ENCODE data around the gene HSPB3.
"Not testable (repeated sequence)": the region's sequence is repeated elsewhere in the genome, so short reads cannot be mapped to it uniquely, and the experiment has no call there.

HSPB3 gene

DNA sequence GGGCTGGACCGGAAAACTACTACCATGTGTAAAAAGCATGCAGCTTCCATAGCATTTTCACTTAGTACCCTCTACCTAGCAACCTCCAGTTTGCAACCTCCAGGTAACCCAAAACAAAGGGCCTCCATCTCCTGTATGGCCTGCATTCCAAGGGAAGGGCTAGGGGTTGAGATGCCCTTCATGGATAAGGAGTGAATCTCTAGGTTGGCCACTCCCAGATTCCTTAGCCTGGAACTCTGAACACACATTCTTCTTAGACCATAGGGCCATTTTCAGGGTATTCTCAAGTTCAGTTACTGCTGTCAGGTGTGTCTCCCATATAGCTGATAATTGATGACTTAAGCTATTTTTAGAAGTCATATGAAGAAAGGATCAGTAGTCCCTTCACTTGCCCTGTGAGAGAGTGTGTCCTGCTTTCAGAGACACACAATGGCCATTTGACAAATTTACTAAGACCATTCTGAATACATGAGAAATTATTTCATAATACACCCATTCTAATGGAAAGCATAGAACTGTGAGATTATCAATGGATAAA, 22.5 kb downstream of the HSPB3 start:
- Mint-ChIP-seq H3K27me3 (peaks cover 28% of the 10 kb centered on the region), H3K27ac (no peak overlapping the region), H3K4me1 (no peaks in the 10 kb centered on the region), H3K9me3 (no peaks in the 10 kb centered on the region), H3K4me3 (no peak overlapping the region)
- no peak for DNase-seq
- ATAC-seq, result no peak

DNA sequence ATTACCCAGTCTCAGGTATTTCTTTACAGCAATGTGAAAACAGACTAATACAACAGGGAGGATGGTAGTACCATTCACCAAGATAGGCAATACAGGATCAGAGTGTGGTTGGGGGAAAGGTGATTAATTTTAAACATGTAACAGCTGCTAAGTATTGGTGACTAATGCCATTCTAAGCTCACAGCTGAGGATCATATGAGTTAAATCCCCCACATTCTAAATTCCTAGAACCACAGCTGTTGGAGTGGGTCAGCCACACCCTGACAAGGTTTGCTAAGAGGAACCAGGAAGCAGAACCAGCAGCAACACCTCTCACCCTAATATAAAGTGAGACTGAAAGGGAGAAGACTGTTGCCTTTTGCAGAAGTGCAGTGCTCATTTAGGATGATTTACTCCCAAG, 24.8 kb downstream of the HSPB3 start:
- H3K4me1 Mint-ChIP-seq, result no peaks in the 10 kb centered on the region
- H3K4me3 Mint-ChIP-seq, result no peak overlapping the region
- peaks cover 34% of the 10 kb centered on the region for H3K27me3 Mint-ChIP-seq
- DNase-seq (no peak), ATAC-seq (no peak)
- no peaks in the 10 kb centered on the region for H3K9me3 Mint-ChIP-seq
- H3K27ac Mint-ChIP-seq, result no peak overlapping the region

DNA sequence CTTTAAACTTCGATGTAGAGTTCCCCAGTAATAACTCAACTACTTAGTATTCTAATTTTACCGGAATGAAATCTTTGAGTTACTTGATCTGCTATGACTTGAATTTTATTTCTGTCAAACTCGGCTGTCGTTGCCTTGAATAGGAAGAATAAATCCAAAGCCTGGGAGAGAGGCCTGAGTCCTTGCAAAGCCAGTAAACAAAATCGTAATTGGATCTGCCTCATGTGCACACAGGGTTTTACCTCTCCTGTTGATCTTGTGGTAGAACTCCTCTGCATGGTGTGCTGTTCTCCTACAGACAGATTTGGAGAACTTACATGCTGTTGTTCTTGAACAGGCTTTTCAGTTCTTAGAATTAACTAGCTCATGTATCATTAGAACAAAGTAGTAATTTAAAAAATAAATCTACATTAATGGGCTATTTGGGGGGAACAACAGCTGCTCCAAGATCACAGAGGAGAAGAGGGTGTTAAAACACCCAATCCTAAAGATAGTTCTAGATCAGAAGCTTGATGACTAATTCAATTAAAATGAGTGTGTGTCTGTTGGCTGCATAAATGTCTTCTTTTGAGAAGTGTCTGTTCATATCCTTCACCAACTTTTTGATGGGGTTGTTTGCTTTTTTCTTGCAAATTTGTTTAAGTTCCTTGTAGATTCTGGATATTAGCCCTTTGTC, 28.9 kb downstream of the HSPB3 start:
- Mint-ChIP-seq H3K27me3 (peaks cover 40% of the 10 kb centered on the region), H3K4me1 (no peaks in the 10 kb centered on the region), H3K27ac (no peak overlapping the region), H3K4me3 (no peak overlapping the region), H3K9me3 (no peaks in the 10 kb centered on the region)
- no peak for DNase-seq
- no peak for ATAC-seq

DNA sequence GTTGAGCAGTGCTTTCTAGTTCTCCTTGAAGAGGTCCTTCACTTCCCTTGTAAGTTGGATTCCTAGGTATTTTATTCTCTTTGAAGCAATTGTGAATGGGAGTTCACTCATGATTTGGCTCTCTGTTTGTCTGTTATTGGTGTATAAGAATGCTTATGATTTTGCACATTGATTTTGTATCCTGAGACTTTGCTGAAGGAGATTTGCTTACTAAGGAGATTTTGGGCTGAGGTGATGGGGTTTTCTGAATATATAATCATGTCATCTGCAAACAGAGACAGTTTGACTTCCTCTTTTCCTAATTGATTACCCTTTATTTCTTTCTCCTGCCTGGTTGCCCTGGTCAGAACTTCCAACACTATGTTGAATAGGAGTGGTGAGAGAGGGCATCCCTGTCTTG, 30.2 kb downstream of the HSPB3 start:
- not testable (repeated sequence) for H3K4me3 Mint-ChIP-seq, ATAC-seq

GRCh38 chr5:54489648-54489979, 34.1 kb downstream of the HSPB3 start:
- H3K27ac Mint-ChIP-seq, H3K4me3 Mint-ChIP-seq, ATAC-seq: not testable (repeated sequence)

More for the DNA sequence above, 30.2 kb downstream of the HSPB3 start:
- not testable (repeated sequence) for DNase-seq, H3K9me3 Mint-ChIP-seq, H3K4me1 Mint-ChIP-seq, H3K27ac Mint-ChIP-seq
- H3K27me3 Mint-ChIP-seq, result peaks cover 27% of the 10 kb centered on the region

DNA sequence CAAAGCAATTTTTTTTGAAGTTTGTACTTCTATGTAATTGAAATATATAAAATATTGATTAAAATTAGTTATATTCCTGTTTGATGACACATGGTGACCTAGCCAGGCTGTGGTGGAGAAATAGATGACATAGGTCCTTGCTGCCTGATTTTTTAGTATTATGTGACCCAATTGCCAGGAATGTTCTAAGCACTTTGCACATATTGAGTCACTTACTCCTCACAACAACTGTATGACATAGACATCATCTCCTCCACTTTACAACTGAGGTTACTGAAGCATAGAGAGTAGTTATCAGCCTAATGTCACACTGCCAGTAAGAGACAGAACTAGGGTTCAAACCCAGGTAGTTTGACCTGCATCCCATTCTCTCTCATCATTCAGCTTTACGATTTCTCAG, 35.8 kb downstream of the HSPB3 start:
- Mint-ChIP-seq H3K4me1 (no peaks in the 10 kb centered on the region), H3K4me3 (no peak overlapping the region), H3K27ac (no peak overlapping the region), H3K27me3 (peaks cover 21% of the 10 kb centered on the region), H3K9me3 (no peaks in the 10 kb centered on the region)
- DNase-seq (no peak), ATAC-seq (no peak)

More at GRCh38 chr5:54489648-54489979, 34.1 kb downstream of the HSPB3 start:
- not testable (repeated sequence) for DNase-seq, H3K9me3 Mint-ChIP-seq, H3K4me1 Mint-ChIP-seq
- peaks cover 22% of the 10 kb centered on the region for H3K27me3 Mint-ChIP-seq

DNA sequence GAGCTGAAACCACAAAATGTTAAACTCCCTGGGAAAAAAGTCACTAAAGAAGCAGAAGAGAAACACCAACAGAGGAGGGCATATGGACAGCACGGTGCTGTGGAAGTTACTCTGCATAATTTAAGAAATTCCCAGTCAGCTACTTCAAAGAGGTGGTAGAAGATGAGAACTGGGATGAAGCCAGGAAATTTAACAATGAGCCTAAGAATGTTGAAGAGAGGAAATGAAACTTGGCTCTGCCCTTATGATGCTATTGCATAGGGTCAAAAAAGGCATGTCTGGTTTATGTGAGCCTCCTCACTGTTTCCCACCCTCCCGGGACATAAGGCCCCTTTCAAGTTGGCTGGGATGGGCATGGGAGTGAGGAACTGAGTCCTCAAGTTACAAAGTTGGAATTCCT, 36.7 kb downstream of the HSPB3 start:
- Mint-ChIP-seq H3K4me3 (no peak overlapping the region), H3K27me3 (peaks cover 23% of the 10 kb centered on the region), H3K4me1 (no peaks in the 10 kb centered on the region), H3K9me3 (no peaks in the 10 kb centered on the region), H3K27ac (no peak overlapping the region)
- ATAC-seq (no peak), DNase-seq (no peak)

DNA sequence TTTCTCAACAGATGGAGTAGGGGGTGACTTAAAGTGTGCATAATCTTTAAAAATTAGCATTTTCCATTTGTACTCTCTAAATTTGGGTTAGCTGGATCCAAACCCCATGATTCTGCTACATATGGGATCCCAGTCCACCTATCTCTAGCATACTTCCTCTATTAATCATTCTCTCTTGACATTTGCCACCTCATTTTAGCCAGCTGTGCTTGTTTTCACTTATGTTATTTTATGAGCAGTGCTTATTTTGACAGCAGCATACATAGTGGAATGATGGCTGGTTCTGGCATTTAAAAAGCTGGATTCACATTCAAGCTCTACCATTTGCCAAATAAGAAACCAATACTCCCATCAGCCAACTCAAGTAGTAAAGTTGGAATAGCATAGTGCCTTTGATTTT, 39.5 kb downstream of the HSPB3 start:
- ATAC-seq, result no peak
- Mint-ChIP-seq H3K4me1 (no peaks in the 10 kb centered on the region), H3K27me3 (peaks cover 27% of the 10 kb centered on the region), H3K9me3 (peaks cover 0 to 20% of the 10 kb centered on the region in 2 donors), H3K27ac (no peak overlapping the region), H3K4me3 (no peak overlapping the region)
- DNase-seq, result no peak
